K562 (cell line): Measurements from ENCODE around the gene PPP1R9A. TPM values are rescaled to one million over a fixed set of nuclear protein-coding genes. Genes with fewer than 3 reads are reported as not detected.

Experiments used
- ASH1L ChIP-seq: fragments of 450-650 bp; IDR thresholded peaks from 2 replicates; pipeline ENCODE4 v1.6.1; 2018; ENCODE audit warnings: borderline replicate concordance, mild to moderate bottlenecking, low read depth; ENCODE audit not compliant: partially characterized antibody
- C11orf30 ChIP-seq: fragments of 450-650 bp; IDR thresholded peaks from 2 replicates; pipeline ENCODE4 v1.6.1; 2016; ENCODE audit warnings: low read depth, mild to moderate bottlenecking
- KAT8 ChIP-seq: fragments of 450-650 bp; IDR thresholded peaks from 2 replicates; pipeline ENCODE4 v1.6.1; 2016; ENCODE audit warnings: low read depth, mild to moderate bottlenecking
- MAFF ChIP-seq: IDR thresholded peaks from 2 replicates; pipeline ENCODE4 v1.6.1; 2012; ENCODE audit warnings: low read length, improper control_type of control experiment
- MAFK ChIP-seq: IDR thresholded peaks from 2 replicates; pipeline ENCODE4 v1.6.1; 2011; ENCODE audit warnings: low read length, improper control_type of control experiment
- PHB2 ChIP-seq: fragments of 450-650 bp; IDR thresholded peaks from 2 replicates; pipeline ENCODE4 v1.6.1; 2017; ENCODE audit warnings: low read depth
- POLR3G ChIP-seq: IDR thresholded peaks from 2 replicates; pipeline ENCODE4 v1.6.1; 2011; ENCODE audit not compliant: insufficient read length, insufficient replicate concordance; ENCODE audit errors: extremely low read depth
- STAG1 ChIP-seq: sonication (generic); formaldehyde crosslinking; IDR thresholded peaks from 2 replicates; pipeline ENCODE4 v1.5.0; 2020; ENCODE audit warnings: missing genetic modification reagents, borderline replicate concordance
- ZNF316 ChIP-seq: fragments of 450-650 bp; IDR thresholded peaks from 2 replicates; pipeline ENCODE4 v1.6.1; 2016
- polyA plus RNA-seq, 8 experiments: library from polyadenylated mRNA; depleted of rRNA in 4 of 8; stranded (reverse) in 5 of 8; unstranded in 3 of 8; fragments of >200 nt; fragmentation: Nextera tagmentation in 2 of 8; fragmentation: Illumina TruSeq in 1 of 8; extraction: Ambion mirVana in 2 of 8; extraction: Trizol in 1 of 8; gene quantifications; 2 replicates each; pipeline versions ENCODE4 v1.2.1 to v1.2.3, GENCODE V29; 2011 to 2014; ENCODE audit warnings: inconsistent platforms in 1 of 8, missing spikeins in 1 of 8
- total RNA-seq, 7 experiments: library from RNA; depleted of rRNA in 6 of 7; stranded (reverse); fragments of >200 nt in 6 of 7; fragmentation: Illumina TruSeq in 2 of 7; extraction: Trizol in 2 of 7; gene quantifications; 2 replicates each; pipeline versions ENCODE4 v1.2.1 to v1.2.3, GENCODE V29; 2011 to 2021; ENCODE audit warnings: low replicate concordance in 1 of 7
- TF ChIP-seq, protein P1 (sequence below): fragments of 450-650 bp; IDR thresholded peaks from 2 replicates; pipeline ENCODE4 v1.6.1; 2016; ENCODE audit warnings: borderline replicate concordance
- TF ChIP-seq, protein P2 (sequence below): fragments of 450-650 bp; IDR thresholded peaks from 2 replicates; pipeline ENCODE4 v1.6.1; 2016; ENCODE audit warnings: mild to moderate bottlenecking
- TF ChIP-seq, protein P3 (sequence below): fragments of 250-450 bp; sonication (Bioruptor Pico); IDR thresholded peaks from 2 replicates; pipeline ENCODE4 v1.8.0; 2021; ENCODE audit warnings: moderate library complexity, mild to moderate bottlenecking, inconsistent platforms

PPP1R9A gene
- total and polyA plus RNA-seq, 9 of the 15 experiments (the other 6 are each of a cell fraction or from before 2014, with no cell fraction given), result 0.24 TPM; not detected in 8

DNA sequence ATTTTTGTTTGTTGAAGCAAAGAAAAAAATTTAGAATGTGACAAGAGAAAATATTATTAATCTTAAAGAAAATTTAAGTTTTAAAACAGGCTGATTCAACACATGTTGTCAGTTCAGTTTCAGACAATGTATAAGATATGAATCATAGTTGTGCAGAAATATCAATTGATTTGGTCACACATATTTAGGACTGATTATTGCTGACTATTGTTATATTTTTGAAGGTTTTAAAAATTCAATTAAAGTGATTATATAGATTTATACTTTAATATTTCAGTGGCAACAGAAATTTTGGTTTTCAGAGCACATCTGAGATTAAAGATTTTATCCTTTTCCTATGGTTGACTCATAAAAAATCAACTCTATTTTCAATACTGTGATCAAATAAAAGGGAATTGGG lies 284.4 kb downstream of the PPP1R9A start (continued):
- TF ChIP-seq STAG1 (CRISPR knock-in tag), result no peak
- TF ChIP-seq KAT8, result no peak
- no peak for TF ChIP-seq PHB2
- TF ChIP-seq C11orf30, result peak; percentile 64
- TF ChIP-seq ASH1L, result no peak
- TF ChIP-seq, protein P1, sequence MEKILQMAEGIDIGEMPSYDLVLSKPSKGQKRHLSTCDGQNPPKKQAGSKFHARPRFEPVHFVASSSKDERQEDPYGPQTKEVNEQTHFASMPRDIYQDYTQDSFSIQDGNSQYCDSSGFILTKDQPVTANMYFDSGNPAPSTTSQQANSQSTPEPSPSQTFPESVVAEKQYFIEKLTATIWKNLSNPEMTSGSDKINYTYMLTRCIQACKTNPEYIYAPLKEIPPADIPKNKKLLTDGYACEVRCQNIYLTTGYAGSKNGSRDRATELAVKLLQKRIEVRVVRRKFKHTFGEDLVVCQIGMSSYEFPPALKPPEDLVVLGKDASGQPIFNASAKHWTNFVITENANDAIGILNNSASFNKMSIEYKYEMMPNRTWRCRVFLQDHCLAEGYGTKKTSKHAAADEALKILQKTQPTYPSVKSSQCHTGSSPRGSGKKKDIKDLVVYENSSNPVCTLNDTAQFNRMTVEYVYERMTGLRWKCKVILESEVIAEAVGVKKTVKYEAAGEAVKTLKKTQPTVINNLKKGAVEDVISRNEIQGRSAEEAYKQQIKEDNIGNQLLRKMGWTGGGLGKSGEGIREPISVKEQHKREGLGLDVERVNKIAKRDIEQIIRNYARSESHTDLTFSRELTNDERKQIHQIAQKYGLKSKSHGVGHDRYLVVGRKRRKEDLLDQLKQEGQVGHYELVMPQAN, result no peak
- peak; percentile 84 for TF ChIP-seq ZNF316
- TF ChIP-seq, protein P2, sequence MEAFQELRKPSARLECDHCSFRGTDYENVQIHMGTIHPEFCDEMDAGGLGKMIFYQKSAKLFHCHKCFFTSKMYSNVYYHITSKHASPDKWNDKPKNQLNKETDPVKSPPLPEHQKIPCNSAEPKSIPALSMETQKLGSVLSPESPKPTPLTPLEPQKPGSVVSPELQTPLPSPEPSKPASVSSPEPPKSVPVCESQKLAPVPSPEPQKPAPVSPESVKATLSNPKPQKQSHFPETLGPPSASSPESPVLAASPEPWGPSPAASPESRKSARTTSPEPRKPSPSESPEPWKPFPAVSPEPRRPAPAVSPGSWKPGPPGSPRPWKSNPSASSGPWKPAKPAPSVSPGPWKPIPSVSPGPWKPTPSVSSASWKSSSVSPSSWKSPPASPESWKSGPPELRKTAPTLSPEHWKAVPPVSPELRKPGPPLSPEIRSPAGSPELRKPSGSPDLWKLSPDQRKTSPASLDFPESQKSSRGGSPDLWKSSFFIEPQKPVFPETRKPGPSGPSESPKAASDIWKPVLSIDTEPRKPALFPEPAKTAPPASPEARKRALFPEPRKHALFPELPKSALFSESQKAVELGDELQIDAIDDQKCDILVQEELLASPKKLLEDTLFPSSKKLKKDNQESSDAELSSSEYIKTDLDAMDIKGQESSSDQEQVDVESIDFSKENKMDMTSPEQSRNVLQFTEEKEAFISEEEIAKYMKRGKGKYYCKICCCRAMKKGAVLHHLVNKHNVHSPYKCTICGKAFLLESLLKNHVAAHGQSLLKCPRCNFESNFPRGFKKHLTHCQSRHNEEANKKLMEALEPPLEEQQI, result no peak
- TF ChIP-seq MAFF, result peak; percentile 60; the same call in 1 of the 2 replicates
- TF ChIP-seq, protein P3, sequence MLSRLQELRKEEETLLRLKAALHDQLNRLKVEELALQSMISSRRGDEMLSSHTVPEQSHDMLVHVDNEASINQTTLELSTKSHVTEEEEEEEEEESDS (CRISPR knock-in tag), result no peak
- no peak for TF ChIP-seq POLR3G
- peak; percentile 56; the same call in 1 of the 2 replicates for TF ChIP-seq MAFK
